SIG-M5 treated with dmso at 0.1 percent for 504 hours (cell line): Measurements from ENCODE around the gene TRIM27.
"Not testable (repeated sequence)": the region's sequence is repeated elsewhere in the genome, so short reads cannot be mapped to it uniquely, and the experiment has no call there.

Experiments
- DNase-seq: peaks from one replicate; lab custom pipeline; 2025; ENCODE audit not compliant: unreplicated experiment; lab: John Stamatoyannopoulos, UW

TRIM27 gene

DNA sequence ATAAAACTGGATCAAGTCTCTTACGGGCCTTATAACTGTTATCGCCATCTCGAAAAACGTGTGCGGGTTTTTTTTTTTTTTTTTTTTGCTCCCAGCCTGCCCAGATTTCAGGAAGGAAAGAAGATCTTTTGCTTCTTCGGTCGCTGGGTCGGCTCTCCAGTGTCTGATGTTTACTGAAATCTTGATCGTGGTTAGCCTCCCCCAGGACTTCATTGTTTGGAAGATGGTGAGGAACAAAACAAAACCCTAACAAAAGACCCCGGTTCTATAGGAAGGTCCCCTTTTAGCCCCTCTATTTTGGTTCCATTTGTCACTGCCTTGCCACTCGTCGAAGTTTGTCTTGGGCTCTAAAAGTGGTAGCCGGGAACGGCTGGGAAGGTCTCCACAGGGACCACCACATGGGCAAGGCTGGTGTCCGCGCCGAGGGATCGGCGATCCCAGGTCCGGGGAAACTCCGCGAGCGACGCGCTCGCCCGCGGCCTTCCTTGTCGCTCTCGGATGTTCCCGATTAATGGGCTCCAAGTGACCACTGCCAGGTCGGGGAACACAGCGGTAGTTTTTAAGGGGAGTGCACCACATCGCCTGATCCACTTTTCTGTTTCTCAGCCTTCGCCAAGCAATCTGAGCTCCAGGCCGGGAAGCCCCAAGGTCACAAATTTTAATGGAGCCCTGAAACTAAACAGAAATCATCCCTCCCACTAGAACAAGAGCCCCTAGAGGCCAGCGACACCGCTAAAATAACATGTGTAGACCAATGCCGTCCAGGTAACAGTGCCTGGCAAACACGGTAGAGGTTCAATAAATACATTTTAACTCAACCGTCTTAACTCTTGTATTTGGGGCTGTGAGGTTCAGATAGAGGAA is 27.0 kb downstream of the TRIM27 start:
- DNase-seq, result peak; percentile 70

DNA sequence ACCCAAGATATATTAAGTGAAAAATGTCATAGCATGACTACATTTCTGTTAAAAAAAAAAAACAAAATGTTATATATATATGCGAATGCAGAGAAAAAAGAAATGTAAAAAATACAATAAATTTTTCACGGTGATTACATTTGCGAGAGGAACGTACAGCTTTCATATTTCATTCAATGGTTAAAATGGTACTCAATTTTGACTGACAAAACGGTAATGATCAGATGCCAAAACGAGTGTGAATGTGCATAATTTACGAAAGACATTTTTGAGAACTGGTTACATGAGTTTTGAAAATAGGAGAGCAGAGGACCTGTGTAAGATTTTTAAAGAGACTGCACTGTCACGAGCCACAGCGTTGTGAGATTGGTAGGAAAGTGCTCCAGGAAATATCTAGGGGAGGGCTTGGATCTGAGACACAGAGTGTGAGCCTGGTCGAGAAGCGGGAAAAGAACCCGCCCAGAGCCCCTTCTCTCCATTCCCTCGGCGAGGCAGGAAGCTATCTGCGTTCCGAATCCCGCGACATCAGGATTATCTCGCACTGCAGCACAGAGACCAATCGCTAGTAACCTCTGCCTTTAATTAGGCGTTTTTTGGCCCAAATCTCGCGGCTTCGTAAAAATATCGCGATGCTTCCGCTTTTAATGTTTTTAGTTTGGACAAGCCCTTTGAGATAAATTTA is 28.5 kb downstream of the TRIM27 start:
- DNase-seq, result peak; percentile 92

DNA sequence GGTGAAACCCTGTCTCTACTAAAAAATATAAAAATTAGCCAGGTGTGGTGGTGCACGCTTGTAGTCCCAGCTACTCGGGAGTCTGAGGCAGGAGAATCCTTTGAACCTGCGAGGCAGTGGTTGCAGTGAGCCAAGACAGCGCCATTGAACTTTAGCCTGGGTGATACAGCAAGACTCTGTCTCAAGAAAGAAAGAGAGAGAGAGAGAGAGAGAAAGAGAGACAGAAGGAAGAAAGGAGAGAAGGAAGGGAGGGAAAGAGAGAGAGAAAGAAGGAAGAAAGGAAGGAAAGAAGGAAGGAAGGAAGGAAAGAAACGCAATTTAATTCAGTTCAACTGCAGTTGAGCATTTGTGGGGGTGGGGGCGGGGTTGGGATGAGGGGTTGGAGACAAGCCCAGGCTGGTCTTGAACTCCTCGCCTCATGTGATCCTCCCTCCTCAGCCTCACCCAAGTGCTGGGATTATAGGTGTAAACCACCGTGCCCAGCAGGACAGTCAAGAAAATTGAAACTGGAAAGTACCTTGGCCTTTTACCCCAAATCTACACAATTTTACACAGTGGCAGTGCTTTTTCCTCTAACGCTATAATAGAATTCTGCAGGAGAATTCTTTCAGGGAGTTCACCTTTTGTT is 30.5 kb downstream of the TRIM27 start:
- DNase-seq, result no peak

GRCh38 chr6:28892525-28892924 is 31.3 kb downstream of the TRIM27 start:
- no peak for DNase-seq

DNA sequence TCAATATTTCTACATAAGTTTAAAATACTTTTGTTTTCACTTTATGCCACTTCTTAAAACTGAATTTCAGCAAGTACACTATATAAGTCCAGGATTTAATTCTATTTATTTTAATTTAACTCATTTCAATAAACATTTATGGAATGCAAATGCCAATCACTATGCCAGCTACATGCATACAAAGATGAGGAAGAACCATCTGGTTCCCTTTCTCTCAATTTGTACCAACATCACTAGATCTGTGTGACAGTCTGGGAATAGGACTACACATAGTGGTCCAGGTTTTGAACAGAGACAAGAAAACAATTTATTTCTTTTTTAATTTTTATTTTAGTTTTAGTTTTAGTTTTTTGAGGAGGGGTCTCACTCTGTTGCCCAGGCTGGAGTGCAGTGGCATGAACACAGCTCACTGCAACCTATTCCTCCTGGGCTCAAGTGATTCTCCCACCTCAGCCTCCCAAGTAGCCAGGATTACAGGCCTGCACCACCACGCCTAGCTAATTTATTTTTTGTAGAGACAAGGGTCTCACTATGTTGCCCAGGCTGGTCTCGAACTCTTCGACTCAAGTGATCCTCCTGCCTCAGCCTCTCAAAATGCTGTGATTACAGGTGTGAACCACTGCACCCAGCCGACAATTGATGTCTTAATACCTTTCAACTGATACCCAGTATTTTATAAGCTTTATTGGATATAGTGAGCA is 35.8 kb downstream of the TRIM27 start:
- DNase-seq, result no peak

DNA sequence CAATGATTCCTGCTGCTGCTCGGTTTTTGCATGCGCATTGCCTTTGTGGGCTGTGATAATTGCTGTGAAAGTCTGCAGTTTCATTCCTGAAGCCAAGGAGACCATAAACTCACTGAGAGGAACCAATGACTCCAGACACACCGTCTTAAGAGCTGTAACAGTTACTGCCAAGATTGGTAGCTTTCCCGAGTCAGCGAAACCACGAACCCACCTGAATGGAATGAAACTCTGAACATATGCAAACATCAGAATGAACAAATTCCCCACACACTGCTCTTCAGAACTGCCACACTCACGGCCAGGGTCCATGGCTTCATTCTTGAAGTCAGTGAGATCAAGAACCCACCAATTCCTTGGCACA is 37.7 kb downstream of the TRIM27 start:
- DNase-seq, result no peak

GRCh38 chr6:28884423-28885131 is 39.2 kb downstream of the TRIM27 start:
- peak; percentile 82 for DNase-seq

GRCh38 chr6:28880894-28881780 is 42.6 kb downstream of the TRIM27 start:
- DNase-seq, result peak; percentile 49

- DNase-seq, result no peak
These were observed 43.3 kb downstream of the TRIM27 start for GRCh38 chr6:28880519-28880893.

DNA sequence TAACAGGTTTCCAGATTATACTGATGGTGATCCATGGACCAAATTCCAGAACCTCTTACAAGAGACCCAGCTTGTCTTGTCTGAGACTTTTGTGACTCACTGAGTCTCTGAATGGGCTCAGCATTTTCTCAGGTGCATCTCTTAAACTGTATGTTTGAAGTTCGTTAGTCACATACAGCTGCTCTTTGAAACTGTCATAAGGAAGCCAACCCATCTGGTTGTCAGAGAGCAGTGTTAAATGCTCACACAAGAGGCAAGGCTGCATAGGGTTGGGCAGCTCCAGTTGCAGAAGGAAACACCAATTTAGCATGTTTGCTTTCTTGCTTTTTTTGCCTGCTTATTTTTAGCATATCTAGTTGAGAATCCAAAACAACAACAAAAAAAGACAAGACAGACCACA is 47.1 kb downstream of the TRIM27 start:
- no peak for DNase-seq

GRCh38 chr6:28875191-28875747 is 48.5 kb downstream of the TRIM27 start:
- DNase-seq, result no peak

DNA sequence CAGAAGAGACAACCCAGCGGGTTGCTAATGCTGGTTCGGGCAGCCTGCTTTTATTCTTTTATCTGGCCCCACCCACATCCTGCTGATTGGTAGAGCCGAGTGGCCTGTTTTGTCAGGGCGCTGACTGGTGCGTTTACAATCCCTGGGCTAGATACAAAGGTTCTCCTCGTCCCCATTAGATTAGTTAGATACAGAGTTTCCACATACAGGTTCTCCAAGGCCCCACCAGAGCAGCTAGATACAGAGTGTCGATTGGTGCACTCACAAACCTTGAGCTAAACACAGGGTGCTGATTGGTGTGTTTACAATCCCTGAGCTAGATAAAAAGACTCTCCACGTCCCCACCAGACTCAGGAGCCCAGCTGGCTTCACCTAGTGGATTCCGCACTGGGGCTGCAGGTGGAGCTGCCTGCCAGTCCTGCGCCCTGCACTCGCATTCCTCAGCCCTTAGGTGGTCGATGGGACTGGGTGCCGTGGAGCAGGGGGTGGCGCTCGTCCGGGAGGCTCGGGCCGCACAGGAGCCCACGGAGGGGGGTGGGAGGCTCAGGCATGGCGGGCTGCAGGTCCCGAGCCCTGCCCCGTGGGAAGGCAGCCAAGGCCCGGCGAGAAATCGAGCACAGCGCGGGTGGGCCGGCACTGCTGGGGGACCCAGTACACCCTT is 51.5 kb downstream of the TRIM27 start:
- not testable (repeated sequence) for DNase-seq

DNA sequence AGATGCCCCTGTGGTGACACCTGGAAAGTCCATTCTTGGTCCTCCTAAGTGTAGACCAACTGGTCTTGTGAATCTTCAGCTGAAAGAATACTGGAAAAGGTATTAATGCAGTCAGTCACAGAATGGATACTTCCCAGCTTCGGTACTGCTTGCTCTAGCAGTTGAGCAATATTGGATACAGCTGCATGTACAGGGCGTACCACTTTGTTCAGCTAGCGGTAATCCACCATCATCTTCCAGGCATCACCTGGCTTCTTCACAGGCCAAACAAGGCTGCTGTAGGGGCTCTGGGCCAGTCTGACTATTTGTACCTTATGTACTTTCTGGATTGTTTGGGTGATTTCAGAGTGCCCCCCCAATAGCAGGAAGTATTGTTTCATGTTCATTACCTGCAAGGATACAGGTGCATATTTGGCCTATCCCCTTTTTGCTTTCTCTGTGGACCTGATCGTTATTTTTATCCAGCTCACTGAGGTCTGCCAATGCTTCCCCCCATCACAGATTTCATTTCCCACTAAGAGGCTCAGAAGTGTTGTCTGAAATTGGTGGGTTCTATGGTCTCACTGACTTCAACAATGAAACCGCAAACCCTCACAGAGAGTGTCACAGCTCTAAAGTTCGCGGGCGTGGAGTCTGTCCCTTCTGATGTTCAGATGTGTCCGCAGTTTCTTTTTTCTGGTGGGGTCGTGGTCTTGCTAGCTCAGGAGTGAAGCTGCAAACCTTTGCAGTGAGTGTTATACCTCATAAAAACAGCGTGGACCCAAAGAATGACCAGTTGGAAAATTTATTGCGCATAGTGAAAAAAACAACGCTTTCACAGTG is 52.2 kb downstream of the TRIM27 start:
- no peak for DNase-seq

GRCh38 chr6:28868873-28869272 is 54.9 kb downstream of the TRIM27 start:
- no peak for DNase-seq

GRCh38 chr6:28867086-28867409 is 56.7 kb downstream of the TRIM27 start:
- DNase-seq, result no peak

DNA sequence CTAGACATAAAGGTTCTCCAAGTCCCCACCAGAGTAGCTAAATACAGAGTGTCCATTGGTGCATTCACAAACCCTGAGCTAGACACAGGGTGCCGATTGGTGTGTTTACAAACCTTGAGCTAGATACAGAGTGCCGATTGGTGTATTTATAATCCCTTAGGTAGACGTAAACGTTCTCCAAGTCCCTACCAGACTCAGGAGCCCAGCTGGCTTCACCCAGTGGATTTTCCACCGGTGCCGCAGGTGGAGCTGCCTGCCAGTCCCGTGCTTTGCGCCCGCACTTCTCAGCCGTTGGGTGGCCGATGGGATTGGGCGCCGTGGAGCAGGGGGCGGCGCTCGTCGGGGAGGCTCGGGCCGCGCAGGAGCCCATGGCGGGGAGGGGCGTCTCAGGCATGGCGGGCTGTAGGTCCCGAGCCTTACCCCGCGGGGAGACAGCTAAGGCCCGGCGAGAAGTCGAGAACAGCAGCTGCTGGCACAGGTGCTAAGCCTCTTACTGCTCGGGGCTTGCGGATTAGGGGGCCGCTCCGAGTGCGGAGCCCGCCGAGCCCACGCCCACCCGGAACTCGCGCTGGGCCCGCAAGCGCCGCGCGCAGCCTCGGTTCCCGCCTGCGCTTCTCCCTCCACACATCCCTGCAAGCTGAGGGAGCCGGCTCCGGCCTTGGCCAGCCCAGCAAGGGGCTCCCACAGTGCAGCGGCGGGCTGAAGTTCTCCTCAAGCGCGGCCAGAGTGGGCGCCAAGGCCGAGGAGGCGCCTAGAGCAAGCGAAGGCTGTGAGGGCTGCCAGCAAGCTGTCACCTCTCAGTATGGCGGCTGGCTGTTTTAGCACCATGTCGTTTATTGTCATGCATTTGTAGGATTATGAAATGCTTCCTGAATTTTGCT is 57.3 kb downstream of the TRIM27 start:
- DNase-seq, result peak; percentile 42
